AG04450 (cell line): Measurements from ENCODE around the gene YES1. TPM values are rescaled to one million over a fixed set of nuclear protein-coding genes. Genes with fewer than 3 reads are reported as not detected.

Experiments
- CTCF ChIA-PET: fragments of 300-600, 350-600 bp; formaldehyde crosslinking; extraction: SDS; loops from one replicate; lab custom pipeline; 2022; ENCODE audit warnings: antibody characterized with exemption, inconsistent platforms; lab: Charles Lee
- POLR2A ChIA-PET: fragments of 350-600 bp; formaldehyde crosslinking; extraction: SDS; loops from one replicate; lab custom pipeline; 2021; ENCODE audit warnings: antibody characterized with exemption, inconsistent platforms; lab: Yijun Ruan, JAX
- DNase-seq: peaks from one replicate; pipeline ENCODE4 v3.0.0-alpha.2; 2011; ENCODE audit warnings: low read depth, low spot score
- H3K27ac ChIP-seq: one replicate; pipeline ENCODE4 v1.5.1; 2012; ENCODE audit warnings: low read depth, low read length, control low read depth
- H3K27me3 ChIP-seq: one replicate; pipeline ENCODE4 v1.6.0; 2012; ENCODE audit warnings: low read length; ENCODE audit not compliant: control insufficient read depth, insufficient read depth
- H3K4me3 ChIP-seq: 2 replicates; pipeline ENCODE4 v1.5.1; 2011; ENCODE audit warnings: mild to moderate bottlenecking, low read depth, low read length, control low read depth
- H3K9me3 ChIP-seq: 2 replicates; pipeline ENCODE4 v1.5.1; 2012; ENCODE audit warnings: low read length; ENCODE audit not compliant: control insufficient read depth, insufficient read depth
- polyA plus RNA-seq: library from polyadenylated mRNA; depleted of rRNA; stranded (reverse); fragments of >200 nt; gene quantifications from 2 replicates; pipeline ENCODE4 v1.2.3, GENCODE V29; 2011
- TF ChIP-seq, protein P1 (sequence below): IDR thresholded peaks from 2 replicates; pipeline ENCODE4 v1.5.1; 2011; ENCODE audit warnings: low read depth, low read length, control low read depth, inconsistent platforms

Gene YES1
- polyA plus RNA-seq, 1 experiment = 23.3 TPM

GRCh38 chr18:848062-848861 lies 36.2 kb upstream of the YES1 start:
- TF ChIP-seq, protein P1, sequence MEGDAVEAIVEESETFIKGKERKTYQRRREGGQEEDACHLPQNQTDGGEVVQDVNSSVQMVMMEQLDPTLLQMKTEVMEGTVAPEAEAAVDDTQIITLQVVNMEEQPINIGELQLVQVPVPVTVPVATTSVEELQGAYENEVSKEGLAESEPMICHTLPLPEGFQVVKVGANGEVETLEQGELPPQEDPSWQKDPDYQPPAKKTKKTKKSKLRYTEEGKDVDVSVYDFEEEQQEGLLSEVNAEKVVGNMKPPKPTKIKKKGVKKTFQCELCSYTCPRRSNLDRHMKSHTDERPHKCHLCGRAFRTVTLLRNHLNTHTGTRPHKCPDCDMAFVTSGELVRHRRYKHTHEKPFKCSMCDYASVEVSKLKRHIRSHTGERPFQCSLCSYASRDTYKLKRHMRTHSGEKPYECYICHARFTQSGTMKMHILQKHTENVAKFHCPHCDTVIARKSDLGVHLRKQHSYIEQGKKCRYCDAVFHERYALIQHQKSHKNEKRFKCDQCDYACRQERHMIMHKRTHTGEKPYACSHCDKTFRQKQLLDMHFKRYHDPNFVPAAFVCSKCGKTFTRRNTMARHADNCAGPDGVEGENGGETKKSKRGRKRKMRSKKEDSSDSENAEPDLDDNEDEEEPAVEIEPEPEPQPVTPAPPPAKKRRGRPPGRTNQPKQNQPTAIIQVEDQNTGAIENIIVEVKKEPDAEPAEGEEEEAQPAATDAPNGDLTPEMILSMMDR = no peak
- POLR2A ChIA-PET = no interaction called here
- CTCF ChIA-PET = interaction anchor here (0.5 to 1.9 kb wide), 2 partner anchors 9 to 1290 kb away, joined by 3 to 7 read pairs; no protein-coding TSS in a partner anchor
- no peak overlapping the region for H3K27ac ChIP-seq
- no peak overlapping the region for H3K4me3 ChIP-seq
- H3K9me3 ChIP-seq = no peaks in the 10 kb centered on the region
- no peak for DNase-seq
- peaks cover 2% of the 10 kb centered on the region for H3K27me3 ChIP-seq

DNA sequence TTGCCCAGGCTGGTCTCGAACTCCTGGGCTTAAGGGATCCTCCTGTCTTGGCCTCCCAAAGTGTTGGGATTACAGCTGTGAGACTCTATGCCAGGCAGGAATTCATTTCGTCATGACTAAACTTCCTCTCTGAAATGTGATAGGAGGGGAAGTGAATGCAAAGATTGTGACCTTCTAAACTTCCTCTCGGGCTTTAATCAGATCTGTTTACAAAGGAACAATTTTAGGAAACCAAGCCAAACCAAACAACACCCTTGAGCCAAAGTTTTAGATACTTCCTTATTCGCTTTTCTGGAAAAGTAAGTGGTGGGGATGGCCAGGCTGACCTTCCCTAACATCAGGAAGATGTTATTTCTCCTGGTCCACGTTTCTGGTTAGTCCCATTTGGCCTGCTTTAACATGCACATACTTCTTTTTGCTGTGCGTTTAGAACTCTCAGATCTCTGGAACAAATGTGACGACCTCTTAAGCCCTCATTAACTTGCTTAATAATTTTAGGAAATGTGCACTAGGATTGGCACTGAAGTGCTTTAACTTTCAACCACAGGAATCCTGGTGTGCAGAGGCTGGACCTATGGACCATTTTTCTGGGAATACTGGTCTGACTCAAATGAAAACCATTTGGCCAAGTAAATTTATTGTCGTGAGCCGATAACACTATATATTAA lies 33.2 kb upstream of the YES1 start:
- TF ChIP-seq, protein P1 = no peak
- CTCF ChIA-PET = no interaction called here
- no peak overlapping the region for H3K4me3 ChIP-seq
- H3K27me3 ChIP-seq = peaks cover 2% of the 10 kb centered on the region
- H3K27ac ChIP-seq = no peak overlapping the region
- DNase-seq = no peak
- POLR2A ChIA-PET = no interaction called here
- no peaks in the 10 kb centered on the region for H3K9me3 ChIP-seq

DNA sequence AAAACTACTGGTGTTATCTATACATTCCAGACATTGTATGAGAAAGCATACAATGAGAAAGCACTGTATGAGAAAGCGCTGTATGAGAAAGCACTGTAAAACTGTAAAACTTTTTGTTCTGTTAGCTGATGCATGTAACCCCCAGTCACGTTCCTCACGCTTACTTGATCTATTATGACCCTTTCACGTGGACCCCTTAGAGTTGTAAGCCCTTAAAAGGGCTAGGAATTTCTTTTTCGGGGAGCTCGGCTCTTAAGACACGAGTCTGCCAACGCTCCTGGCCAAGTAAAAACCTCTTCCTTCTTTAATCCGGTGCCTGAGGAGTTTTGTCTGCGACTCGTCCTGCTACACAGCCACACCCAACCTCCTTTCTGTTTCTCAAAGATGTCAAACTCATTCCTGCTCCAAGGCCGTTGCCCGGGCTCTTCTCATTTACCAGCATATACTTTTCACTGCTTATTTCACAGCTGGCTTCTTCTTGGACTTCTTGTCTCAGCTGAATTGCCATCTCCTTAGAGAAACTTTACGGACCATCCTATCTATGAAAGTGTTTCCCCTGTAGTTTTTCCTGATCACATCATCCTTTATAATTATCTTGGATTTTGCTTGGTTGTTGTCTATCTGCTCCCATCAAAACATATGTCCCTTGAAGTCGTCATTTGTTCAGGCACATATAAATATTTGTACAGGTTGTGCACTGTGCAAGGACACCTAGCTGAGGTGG lies 29.8 kb upstream of the YES1 start:
- ChIA-PET CTCF (interaction anchor here (0.9 to 4.5 kb wide), 6 partner anchors 11 to 217 kb away, joined by 3 to 129 read pairs (median 46); partner anchors contain the start of gene ENOSF1), POLR2A (interaction anchor here (0.5 to 0.6 kb wide), 2 partner anchors 87 to 224 kb away, joined by 4 to 5 read pairs; no protein-coding TSS in a partner anchor)
- TF ChIP-seq, protein P1 = no peak
- Histone ChIP-seq H3K4me3 (no peak overlapping the region), H3K27ac (no peak overlapping the region), H3K9me3 (no peaks in the 10 kb centered on the region), H3K27me3 (no peaks in the 10 kb centered on the region)
- DNase-seq = no peak

GRCh38 chr18:840516-840915 lies 28.5 kb upstream of the YES1 start:
- Histone ChIP-seq H3K9me3 (no peaks in the 10 kb centered on the region), H3K4me3 (no peak overlapping the region), H3K27ac (no peak overlapping the region), H3K27me3 (no peaks in the 10 kb centered on the region)
- POLR2A ChIA-PET = no interaction called here
- TF ChIP-seq, protein P1 = no peak
- no peak for DNase-seq
- CTCF ChIA-PET = interaction anchor here (0.6 to 4.5 kb wide), 28 partner anchors 10 to 1710 kb away, joined by 3 to 129 read pairs (median 6); partner anchors contain the start of gene ENOSF1
